GM19043 (cell line): ENCODE data around the gene NR1H4.
"Not testable (repeated sequence)": the region's sequence is repeated elsewhere in the genome, so short reads cannot be mapped to it uniquely, and the experiment has no call there.

Source experiments
- ATAC-seq: cut with Tn5 transposase; IDR thresholded peaks from one replicate; pipeline ENCODE4 v1.9.1; 2021; ENCODE audit warnings: low read depth; ENCODE audit not compliant: unreplicated experiment

NR1H4 gene

GRCh38 chr12:100468126-100468525, 5.5 kb upstream of the NR1H4 start:
- ATAC-seq = no peak

DNA sequence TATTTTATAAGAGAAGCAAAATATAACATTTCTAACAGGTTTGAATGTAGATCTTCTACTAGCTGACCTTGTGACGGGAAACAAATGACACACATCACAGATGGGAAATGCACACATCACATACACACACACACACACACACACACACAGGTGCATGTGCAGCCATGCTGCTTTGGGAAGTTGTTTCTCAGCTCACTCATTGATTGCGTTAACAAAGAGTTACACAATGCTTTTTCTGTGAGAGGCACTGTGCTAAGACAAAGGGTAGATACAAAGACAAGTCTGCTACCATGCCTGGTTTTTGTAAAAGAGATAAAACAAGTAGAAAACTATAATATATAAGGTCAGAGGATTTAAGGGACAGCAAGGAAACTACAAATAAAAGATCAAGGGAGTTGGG, 1.3 kb upstream of the NR1H4 start:
- no peak for ATAC-seq

DNA sequence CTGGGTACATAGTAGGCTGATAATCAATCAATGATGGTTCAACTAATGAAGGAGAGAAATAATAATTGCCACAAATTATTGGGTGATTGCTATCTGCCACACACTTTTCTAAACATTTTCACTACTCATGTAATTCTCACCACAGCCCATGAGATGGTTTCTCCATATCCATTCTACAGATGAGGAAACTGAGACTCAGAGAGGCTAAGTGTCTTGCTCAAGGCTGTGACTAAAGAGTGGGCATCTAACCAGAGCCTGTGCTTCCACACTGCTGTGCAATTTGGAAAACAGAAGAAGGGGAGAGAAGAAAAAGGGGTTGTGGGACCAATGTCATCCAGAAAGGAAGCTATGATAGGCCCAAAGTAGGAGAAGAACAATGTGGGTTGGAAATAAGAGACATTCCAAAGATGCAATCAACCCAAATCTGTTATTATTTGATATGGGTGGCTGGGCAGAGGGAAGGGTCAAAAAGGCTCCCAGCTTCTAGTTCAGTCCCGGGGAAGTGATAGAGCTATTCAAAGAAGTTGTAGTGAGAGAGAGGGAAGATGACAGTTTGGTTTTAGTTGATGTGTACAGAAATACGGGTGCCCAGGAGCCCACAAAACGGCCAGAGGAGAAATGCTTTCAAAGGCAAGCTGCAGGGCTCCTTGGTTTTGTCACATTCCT, 483 bp upstream of the NR1H4 start:
- no peak for ATAC-seq

GRCh38 chr12:100474617-100475016, 951 bp downstream of the NR1H4 start:
- ATAC-seq = no peak

- no peak for ATAC-seq
These were observed 2.5 kb downstream of the NR1H4 start for GRCh38 chr12:100476013-100476751.

GRCh38 chr12:100481021-100481420, 7.4 kb downstream of the NR1H4 start:
- no peak for ATAC-seq

GRCh38 chr12:100484183-100484886, 10.7 kb downstream of the NR1H4 start:
- ATAC-seq = no peak

DNA sequence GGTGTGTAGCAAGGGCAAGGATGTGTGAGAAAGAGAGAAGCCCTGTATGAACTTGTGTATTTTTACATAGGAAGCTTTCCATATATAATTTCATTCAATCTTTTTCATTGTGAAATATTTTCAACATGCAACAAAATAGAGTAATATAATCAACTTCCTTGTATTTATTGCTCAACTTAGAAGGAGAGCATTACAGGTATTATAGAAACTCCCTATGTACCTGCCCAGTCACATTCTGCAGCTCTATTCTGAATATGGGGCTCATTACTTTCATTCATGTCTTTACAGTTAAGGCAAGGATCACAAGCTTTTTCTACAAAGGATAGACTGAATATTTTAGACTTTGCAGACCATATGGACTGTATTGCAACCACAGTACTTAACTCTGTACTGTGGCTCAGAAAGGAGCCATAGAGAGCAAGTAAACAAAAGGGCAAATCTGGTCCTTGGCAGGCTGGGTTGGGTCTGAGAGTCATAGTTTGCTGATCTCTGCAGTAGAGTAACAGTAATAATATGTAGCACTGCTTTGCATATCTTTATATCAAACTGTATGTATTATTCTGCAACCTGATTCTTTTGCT, 11.3 kb downstream of the NR1H4 start:
- no peak for ATAC-seq

- ATAC-seq = no peak
These were observed 12.3 kb downstream of the NR1H4 start for GRCh38 chr12:100485983-100486382.

- no peak for ATAC-seq
These were observed 15.7 kb downstream of the NR1H4 start for GRCh38 chr12:100489251-100489820.

DNA sequence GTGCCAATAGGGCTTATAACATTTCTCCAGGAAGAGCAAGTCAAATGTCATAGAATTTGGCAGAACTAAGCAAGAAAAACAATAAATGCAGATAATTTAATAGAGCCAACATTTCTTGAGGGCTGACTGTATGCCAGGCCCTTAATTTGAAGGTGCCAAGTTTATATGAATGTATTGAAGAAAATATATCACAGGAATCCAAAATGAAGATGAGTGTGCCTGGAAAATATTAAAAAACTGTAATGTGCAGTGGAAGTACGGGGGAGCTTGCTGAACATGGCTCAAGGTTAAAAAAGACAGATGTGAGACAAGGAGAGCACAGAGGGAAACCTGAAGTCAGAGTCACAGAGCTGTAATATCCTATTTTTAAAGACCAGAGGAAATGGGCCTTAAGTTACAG, 16.4 kb downstream of the NR1H4 start:
- no peak for ATAC-seq

DNA sequence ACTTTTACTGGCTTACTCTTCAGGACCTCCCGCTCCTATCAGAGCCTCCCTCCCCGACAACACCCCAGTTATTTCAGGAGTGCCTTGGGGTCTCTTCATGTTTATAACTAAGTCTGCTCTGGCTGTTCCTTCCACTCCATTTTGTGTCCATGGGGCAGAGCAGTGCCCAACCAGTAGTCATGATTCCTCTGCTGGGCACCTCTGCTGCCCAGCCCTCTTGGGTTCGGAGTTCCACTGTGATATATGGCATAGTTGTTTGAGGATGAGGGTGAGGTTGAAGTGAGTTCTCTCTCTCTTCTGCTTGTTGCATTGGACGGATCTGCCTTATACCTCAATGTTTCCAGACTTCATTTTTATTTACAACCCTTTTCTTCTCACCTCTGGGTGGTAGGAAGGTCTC, 17.4 kb downstream of the NR1H4 start:
- no peak for ATAC-seq

DNA sequence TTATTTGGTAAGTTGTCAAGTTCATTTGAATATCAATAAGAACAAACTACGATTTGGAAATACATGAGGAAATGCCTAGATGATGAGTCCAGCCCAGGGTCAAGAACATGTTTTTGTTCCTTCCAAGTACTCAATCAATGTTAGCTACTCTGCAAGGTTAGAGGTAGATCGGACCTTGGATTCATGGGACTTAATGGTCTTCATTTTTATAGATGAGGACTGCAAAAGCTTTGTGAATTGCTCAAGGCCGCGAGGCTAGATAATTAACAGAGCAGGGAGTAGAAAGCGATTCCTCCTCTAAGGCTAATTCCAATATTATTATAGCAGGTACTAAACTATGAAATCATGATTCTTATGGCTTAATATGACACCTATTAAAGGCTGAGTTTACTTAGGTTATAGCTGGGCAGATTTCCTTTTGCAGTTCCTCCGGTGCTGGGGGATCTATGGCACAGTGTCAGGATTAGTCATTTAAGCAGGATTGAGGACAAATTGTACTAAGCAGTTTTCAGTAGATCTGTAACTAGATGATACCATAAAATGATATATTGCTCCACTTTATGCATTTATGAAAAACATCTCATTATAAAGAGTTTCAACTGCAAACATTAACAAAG, 19.8 kb downstream of the NR1H4 start:
- no peak for ATAC-seq

DNA sequence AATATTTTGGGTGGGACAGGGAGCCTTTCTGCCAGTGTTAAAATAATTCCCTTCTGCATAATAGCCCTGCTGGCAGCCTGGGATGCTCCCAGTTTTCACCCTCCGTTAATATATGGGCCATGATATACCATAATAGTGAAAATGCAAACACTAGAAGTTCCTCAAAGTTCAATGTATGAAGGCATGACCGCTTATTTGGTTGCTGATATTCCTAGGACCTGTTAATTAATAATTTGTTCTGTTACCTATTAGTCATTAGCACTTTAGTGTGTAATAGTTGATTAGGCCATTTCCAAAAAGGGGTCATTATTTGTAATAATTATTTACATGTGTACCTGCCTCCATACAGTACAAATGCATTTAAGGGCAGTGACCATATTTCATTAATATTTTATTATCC, 20.4 kb downstream of the NR1H4 start:
- no peak for ATAC-seq

DNA sequence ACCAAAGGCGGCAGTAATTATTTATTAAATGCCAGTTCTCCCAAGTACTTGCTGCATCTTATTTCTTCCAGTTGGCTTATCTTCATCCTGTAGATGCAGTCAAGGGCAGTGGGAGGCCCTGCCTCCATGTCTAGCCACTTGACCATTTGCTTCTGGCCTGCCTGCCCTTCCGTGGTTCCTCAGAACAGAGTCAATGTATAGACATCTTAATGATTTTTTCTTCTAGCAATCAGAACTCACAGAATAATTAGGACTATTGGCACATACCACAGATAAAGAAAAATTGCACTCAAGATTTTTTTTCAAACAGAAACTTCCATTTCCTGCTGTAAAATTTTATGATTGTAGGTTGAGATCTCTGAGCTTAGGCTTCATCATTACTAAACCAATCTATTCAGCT, 20.9 kb downstream of the NR1H4 start:
- ATAC-seq = no peak

DNA sequence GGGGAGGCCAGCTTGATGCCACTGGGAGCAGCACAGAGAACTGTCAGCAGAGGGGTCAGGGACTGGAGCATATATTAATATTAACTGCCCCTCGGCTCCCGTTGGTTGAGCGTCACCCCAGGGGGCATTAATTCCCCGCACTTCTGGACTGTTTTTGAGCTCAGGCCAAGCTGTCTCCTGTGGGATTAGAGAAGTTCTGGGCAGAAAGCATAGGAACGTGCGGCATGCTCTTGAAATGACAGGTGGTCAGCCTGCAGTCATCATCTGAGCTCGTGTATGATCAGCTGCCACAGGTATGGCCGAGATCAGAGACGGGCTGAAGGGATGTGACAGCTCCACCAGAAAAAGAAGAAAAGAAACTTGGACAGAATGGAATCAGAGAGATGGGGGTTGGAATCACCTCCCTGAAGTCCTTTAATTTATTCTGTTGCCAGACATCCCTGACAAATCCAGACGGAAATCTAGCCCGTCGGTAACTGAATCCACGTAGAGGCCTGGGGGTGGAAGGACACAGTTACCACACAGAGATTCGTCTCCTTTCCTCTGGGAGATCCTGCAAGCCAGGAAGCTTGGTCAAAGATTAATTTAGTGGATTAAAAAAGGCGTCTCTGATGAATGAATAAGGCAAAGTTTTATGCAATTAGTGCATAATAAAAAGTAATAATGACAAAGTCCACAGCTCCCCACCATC, 23.6 kb downstream of the NR1H4 start:
- ATAC-seq = no peak

- no peak for ATAC-seq
These were observed 24.5 kb downstream of the NR1H4 start for GRCh38 chr12:100498141-100498540.

DNA sequence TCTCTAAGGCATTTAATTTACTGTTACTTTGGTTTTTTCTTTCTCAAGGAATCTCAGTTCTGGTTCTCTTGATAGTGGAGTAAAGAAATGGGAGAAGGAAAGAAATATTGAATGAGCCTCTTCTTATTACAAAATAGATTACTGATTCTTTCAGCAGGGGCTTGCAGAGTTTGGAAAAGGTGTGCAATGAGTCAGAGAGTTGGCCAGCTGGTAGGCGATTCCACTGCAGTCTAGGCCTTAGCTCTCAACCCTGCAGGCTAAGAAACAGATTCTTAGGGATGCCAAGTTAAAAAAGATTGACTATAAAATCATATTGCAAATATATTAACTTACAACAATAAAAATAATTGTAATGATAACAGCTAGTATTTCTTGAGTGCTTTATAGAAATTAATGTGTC, 25.8 kb downstream of the NR1H4 start:
- ATAC-seq = no peak

DNA sequence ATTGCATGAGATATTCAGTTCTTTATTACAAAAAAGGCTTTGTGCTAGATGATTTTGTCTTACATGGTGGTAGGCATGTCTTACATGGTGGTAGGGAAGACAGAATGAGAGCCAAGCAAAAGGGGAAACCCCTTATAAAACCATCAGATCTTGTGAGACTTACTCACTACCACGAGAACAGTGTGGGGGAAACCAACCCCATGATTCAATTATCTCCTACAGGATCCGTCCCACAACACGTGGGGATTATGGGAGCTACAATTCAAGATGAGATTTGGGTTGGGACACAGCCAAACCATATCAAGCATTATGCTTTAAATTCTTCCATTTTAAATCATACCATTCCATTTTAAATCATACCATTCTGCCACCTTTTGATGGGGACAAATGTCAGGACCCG, 29.1 kb downstream of the NR1H4 start:
- not testable (repeated sequence) for ATAC-seq

DNA sequence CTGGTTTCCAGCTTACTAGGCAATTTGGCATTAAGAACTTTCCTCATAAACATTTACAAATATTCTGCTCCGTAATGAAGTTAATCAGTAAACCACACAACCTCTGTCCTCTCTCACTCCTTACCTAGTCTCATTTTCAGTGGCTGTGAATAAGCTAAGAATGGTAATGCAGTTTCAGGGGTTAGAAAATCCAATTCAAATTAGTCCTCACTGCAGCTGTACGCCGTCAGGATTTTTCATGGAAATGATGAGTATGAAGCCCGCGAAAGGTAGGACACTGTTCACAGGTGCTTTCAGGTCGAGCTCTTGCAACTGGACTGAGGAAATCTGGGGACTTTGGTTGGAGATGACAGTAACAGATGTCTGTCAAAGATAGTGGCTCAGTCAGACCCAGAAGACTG, 29.6 kb downstream of the NR1H4 start:
- ATAC-seq = no peak
